ENCODE results near the gene RSL1D1. TPM values are rescaled to one million over a fixed set of nuclear protein-coding genes. Genes with fewer than 3 reads are reported as not detected.

Gene RSL1D1
- 103 and 121 TPM in 2 replicates for total RNA-seq

DNA sequence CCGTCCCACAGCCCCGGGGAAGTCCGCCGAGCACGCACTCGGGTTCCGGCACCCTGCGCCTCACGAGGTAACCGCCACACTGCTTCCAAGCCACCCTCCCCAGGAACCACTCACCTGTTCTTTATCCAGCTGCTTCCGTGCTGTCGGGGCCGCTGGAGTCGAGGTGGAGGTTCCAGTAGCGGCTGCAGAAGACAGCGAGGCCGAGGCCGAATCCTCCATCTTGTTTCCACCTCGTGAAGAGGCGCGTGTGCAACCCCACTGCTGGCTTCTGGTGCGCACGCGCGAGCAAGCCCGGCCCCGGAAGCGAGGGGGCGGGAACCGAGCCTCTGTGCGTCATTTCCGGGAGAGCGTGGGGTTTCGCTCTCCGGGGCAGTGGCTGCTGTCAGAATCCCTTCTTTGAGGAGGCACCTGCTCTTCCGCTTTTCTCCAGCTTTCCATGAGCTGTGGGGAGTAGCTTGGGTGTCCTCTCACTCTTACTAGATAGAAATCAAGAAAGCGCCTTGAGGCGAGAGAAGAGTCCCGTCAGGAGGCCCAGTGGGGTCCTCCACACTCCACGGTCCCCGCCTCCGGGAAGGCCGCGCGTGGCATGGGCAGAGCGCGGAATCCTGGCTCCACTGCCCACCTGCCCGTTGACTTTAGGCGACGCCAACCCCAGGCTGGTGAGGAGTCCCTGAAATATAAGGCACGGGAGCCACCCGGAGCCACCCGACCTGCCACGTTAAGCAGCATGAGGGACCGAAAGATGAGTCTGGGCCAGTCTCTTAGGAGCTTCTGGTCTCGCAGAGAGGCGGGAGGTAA lies at the start of gene RSL1D1:
RSL1D1 (minus strand) TSS at position 249 of the 798 bp plus-strand sequence; CDS start at position 219, 30 bp downstream.

DNA sequence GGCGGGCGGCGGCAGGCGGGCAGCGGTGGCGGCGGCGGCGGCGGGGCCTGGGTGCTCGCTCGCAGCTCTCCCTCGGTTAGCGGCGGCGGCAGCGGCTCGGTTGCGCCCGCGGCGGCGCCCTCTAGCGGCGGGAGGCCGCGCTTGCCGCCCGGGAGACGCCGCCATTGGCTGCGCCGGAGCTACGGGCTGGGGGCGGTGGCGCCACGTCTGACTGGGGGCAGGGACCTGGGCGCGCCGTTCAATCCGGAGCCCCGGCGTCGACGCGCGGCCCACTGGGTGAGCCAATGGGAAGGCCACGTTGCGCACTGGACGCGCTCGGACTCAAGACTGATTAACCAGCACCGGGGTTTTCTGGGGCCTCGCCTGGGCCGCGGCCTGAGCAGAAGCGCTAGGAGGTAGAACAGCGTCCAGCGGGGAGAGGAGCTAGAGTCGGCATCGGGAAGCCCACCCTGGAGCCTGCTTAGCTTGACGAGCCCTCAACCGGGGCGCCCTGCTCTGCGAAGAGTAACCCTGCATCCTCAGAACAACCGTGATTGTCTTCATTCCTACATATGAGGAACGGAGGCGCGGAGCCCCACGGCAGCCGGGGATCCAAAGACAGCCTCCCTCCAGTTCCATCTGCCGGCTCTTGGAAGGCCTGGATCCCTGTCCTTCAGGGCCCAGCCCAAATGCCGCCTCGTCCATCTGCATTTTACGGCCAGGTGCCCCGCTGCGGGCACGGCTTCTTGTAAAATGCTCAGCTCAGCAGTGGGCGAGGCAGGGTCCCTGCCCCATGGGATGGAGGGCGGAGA lies 54.0 kb downstream of the RSL1D1 start, which contains the start of gene ZC3H7A:
ZC3H7A (minus strand) TSS at position 93 of the 791 bp plus-strand sequence. CDS start 14,904 bp downstream, outside the sequence.

Other genes with a start within 250 kb of the RSL1D1 start
- 14.3 and 16.1 TPM in 2 replicates for gene SNN, start 183.1 kb downstream of the RSL1D1 start, total RNA-seq
- gene TXNDC11, start 108.7 kb downstream of the RSL1D1 start, total RNA-seq, result 26.7 and 34.9 TPM in 2 replicates
- gene ZC3H7A, start 54.3 kb downstream of the RSL1D1 start, total RNA-seq, result 57.5 and 58.3 TPM in 2 replicates
- 78.1 and 115 TPM in 2 replicates for gene GSPT1, start 64.4 kb upstream of the RSL1D1 start, total RNA-seq
- 1.7 and 6.2 TPM in 2 replicates for gene NPIPB2, start 90.5 kb upstream of the RSL1D1 start, total RNA-seq
- not detected in 2 replicates for gene TNFRSF17, start 113.7 kb upstream of the RSL1D1 start, total RNA-seq
- gene SNX29, start 125.2 kb upstream of the RSL1D1 start, total RNA-seq, result 16.6 and 28.9 TPM in 2 replicates